ENCODE results near the gene COG3.

Gene COG3

GRCh38 chr13:45548281-45548680 is 83.5 kb downstream of the COG3 start:
- FAIRE-seq: no peak

GRCh38 chr13:45554604-45555109 is 89.9 kb downstream of the COG3 start:
- FAIRE-seq: no peak

GRCh38 chr13:45564133-45564776 is 99.5 kb downstream of the COG3 start:
- FAIRE-seq: no peak

DNA sequence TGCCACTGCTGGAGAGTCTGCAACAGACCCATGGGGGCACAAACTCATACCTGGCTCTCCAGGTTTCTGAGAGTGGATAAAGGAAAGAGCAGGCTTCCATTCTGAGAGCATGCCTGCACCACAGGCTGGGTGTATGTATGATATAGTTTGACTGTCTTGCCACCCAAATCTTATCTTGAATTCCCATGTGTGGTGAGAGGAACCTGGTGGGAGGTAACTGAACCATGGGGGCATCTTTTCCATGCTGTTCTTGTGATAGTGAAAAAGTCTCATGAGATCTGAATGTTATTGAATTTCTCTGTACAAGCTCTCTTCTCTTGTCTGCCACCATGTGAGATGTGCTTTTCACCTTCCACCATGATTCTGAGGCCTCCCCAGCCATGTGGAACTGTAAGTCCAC is 100.6 kb downstream of the COG3 start:
- no peak for FAIRE-seq

GRCh38 chr13:45575146-45575829 is 110.5 kb downstream of the COG3 start:
- no peak for FAIRE-seq

- no peak for FAIRE-seq
These were observed 111.1 kb downstream of the COG3 start for GRCh38 chr13:45575830-45576180.

DNA sequence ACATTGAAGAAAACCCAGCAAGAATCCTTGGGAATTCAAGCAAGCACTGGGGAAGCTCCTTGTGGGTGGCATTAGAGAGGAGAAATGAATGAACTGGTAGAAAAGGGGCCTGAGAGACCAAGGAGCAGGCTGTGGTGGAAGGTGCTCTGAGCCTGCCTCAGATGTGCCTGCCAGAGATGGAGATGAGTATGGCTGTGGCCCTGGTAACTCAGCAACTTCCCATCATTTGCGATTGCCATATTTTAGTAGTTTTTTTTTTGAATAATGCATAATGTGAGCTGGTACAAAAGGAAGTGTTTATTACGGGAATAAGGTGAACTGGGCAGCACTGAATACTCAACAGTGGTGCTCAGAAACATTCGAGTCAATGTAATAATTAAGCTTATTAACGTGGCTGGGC is 111.7 kb downstream of the COG3 start:
- FAIRE-seq: no peak

- no peak for FAIRE-seq
These were observed 117.8 kb downstream of the COG3 start for GRCh38 chr13:45582408-45583076.

DNA sequence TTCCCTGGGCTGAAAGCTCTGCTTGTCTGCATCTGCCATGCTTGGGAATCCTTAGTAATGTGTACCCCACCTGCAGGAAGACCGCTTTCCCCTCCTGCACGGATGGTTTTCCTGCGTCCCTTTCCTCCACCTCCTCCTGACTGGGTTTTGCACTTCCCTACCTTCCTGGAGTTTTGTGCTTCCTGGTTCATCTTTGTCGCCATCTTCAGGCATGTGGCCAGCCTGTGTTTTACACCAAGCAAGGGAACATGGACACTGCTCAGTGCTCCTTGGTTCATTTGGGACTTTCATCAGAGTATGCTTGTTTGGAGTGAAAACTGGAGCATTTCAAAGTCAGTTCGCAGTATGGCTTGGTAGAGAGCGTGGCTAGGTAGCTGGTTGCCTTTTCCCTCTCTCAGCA is 120.1 kb downstream of the COG3 start:
- FAIRE-seq: no peak

Measured in colon (tissue), 2 donors.